ENCODE data around the gene HAND2.
A peak's percentile ranks its signal among the peaks of the same experiment; 100 is the strongest.

Gene HAND2

DNA sequence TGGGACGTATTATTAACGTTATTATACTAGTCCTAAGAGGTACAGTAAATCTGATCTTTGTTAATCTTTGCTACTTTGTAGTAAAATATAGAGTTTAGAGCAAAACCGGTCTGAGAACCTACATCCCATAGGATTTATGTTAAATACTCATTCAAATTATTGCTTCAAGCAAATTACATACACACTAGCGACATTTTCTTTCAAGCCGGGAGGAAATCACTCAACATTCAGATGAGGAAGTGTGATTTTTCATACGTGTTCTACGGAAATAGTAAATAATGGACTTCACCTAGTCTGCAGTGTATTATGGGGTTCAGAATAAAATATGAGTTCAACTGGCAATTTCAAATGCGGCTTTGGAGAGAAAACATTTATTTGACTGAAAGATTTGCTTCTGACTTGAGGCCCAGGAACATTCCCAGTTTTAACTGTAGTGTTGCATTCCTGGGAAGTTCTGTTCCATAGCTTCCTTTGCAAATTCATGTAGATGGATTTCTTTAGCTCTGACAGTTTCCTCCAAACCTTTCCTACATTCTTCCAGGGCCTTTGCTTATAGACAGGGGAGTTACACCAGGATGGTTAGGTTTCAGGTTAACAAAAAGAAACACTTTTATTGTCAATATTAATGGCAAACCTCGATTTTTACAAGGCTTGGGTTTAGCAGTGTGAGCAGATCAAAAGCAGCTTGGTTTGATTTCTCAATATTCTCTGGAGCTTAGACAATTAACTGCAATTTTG lies 5.3 kb upstream of the HAND2 start:
- no peak for DNase-seq

DNA sequence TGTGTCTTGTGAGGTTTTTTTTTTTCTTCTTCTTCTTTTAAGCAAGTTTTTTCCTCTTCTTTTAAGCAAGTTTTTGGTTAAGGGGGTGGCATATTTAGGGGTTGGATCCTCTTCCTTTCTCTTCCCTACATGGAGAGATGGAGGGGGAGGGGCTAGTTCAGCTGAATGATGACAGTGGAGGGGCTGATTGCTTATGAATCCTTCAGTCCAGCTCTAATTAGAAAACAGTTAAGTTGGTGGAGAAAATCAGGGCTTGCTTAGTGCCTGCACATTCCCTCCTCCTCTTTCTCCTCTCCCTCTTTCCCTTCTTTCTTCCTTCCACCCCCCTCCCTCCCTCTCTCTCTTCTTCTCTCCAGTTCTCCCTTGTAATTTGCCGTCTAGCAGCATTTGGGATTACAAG lies 4.4 kb upstream of the HAND2 start:
- no peak for DNase-seq

DNA sequence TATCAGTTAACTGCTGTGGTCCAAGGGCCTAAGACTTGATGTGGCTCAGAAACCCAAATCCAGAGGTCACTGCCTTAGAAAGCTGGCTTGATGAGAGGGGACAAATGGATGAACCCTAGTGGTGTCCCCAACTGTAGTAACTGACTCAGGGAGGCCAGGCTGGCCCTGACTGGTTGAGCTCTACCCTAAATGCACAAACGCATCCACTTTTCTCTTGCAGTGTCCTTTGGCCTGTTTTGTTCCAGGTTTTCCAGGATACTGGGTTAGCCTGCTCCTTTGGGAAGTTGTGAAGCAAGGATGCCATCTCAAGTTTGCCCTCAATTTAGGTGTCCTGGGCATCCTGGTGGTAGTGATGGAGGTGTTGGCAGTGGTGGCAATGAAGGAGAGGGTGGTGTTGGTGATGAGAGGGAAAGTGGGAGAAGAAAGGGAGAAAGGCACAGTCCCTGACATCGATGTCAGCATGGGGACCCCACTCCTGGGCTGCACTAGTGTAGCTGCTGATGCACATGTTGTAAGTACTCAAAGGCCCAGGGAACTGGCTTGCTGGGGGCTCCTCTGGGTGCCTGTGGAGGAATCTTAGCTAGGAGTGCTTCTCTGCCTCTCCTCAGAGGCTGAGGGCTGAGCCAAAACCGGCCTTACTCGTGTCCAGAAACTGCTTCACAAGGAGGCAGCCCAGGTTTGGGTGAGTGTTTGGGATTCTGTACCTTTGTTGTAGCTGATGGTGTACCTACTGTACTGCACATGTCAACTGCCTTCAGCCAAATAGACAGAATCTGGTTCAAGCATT lies 2.9 kb upstream of the HAND2 start:
- DNase-seq = peak; percentile 34

DNA sequence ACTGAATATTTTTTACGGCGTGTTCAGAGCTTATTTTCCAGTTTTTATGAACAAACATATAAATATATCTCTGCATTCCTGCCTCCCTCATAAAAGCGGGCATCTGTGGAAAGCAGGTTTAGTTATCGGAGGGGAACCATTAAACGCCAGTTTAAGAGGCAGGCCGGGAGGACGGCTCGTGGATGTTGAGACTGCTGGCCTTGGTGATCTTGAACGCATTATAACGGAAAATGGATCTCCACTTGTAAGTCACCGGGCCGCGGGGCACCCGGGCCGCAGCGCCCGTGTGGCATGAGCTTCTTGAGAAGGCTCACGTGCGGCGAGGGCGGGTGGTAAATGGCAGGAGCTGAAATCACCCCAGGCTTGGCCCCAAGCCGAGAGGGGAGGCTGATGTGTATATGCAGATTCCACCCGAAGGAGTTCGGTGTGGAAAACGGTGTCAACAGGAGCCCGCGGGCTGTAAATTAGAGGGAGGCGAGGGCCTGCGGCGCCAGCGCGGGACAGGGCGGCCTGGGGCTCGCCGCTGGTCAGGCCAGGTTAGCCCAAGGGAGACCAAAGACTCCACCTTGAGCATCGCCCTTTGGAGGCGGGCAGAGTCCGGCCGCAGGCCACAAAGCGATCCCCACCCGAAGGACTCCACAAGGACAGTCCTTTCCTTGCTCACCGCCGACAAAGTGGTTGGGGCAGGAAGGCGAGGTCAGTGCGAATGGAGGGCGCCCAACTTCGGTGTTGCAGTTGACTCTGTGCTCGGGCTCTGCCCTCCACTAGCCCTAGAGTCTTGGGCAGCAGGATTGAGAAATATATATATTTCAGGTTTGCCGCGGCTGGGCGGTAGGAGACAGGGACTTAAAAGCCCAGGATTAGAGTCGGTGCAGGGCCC lies 1.3 kb upstream of the HAND2 start:
- DNase-seq = peak; percentile 74

DNA sequence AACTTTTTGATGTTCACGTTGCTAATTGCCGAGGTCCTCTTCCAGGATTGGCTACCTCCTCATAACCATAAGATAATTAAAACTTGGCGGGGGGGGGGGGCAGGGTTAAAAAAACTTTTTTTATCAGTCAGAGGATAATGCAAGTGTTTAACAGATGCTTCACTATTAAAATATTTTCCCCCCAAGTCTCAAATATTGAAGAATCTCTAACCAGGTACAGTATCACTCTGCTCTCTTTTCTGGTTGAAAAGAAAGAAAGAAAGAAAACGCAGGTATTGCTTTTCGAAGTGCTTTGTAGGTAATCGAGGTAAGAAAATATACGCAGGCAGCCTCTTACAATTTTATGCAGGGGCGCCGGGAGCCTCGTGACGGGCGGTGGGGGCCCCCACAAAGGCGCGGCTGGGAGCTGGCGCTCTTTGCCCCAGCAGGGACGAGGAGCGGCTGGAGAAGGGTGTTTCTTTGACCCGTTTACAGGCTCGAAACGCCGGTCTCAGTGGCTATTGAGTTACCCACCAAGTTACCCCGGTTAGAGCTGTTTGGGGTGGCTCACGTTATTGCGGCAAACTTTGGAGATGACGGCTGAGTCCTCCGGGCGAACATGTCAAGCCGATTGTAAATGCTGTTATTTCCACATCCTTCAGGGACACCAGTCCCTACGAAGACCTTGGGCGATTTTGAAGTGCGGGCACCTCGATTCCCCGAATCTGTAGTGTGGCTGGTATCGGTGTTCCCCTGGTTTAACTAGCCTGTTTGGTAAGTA lies 477 bp upstream of the HAND2 start:
- DNase-seq = peak; percentile 62

DNA sequence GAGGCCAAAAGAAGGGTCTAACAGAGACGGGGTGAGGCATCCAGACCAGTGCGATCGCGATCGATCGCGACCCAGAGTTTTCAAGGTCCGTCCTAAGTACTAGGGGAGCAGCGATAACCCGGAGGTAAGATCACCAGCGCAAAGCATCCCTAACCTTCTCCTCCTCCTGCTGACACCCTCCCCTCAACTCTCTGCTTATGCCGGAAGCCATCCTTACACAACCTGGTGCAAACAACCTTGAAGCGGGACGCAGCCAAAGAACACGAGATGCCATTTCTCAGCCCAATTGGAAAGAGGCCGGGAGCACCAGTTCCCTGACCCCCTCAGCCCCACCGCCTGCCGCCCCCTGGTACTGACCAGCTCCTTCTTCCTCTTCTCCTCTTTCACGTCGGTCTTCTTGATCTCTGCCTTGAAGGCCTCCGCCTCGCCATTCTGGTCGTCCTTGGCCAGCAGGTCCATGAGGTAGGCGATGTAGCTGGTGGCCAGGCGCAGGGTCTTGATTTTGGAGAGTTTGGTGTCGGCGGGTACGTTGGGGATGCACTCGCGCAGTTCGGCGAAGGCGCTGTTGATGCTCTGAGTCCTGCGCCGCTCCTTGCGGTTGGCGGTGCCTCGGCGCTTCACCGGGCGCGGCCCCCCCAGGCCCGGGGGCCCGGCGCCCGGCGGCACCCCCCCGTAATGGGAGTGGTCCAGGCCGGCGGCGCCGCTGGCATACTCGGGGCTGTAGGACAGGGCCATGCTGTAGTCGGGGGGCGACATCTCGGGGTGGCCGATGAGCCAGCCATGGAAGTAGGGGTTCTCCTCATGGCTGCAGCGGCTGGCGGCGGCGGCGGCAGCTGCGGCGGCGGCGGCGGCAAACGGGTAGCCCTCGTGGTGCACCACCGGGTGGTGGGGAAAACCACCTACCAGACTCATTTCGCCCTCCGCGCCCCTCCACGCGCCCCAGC lies 1.4 kb downstream of the HAND2 start:
- DNase-seq = peak; percentile 70

DNA sequence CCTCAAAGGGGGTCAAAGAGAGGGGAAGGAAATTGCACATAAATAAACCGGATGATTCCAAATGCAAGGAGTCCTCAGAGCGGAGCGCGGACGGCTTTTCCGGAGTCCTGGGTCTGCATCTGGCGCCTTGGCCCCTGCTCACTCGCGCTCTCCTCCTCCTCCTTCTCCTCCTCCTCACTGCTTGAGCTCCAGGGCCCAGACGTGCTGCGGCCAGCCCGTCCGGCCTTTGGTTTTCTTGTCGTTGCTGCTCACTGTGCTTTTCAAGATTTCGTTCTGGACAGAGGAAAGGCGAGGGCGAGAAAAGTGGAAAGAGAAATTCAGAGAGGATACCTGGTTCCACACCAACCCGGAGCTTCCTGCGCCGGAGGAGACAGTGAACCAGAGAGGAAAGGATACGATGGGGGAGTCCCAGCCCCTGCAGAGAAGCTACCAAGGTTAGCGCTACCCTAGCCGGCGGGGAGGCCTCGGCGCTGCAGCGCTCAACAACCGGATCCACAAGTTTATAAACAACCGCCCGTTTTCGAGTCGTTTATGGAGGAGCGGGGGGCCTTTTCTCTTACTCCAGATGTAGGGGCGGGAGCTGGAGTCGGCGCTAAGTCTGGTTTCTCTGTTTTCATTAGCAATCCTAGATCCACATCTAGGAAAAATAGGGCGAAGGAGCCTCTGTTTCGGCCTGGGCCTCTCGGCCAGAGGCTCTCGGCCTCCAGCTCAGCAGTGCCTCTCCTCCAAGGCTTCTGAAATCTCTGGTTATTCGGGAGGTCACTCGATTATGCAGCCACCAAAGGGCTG lies 2.7 kb downstream of the HAND2 start:
- DNase-seq = peak; percentile 83

DNA sequence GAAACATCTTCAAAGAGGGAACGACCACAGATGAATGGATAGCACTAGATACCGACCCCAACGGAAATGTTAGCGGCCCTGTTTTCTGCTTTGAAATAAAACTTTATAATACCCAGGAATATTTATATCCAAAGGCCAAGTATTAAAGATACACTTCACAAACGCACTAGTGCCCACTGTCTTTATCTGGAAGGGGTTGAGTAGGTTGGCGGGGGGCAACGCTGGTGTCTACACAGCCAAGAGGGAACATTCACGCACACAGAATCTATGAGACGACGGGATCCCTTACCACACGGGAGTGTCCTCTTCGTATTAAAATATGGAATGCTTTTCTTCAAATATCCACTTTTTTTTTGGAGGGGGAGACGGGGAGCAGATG lies 3.3 kb downstream of the HAND2 start:
- no peak for DNase-seq

DNA sequence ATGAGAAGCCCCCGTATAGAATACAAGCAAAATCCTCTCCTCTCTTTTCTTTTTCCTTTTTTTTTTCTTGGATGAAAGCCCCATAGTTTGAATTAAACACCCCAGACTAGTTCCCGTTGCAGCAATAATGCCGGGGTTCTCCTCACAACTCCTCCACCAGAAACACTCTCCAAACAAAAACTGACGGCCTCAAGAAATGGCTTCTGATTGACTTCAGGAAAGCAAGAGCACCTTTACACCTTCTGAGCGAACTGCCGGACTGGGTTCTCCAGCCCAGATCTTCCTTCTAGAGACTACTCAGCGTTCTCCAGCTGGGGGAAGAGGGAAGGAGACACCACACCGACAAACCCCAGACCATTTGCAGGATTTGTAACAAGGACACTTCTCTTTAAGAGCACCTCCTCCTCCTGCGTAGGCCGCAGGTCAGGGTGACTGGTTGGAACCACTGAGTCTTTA lies 4.0 kb downstream of the HAND2 start:
- peak; percentile 63 for DNase-seq

DNA sequence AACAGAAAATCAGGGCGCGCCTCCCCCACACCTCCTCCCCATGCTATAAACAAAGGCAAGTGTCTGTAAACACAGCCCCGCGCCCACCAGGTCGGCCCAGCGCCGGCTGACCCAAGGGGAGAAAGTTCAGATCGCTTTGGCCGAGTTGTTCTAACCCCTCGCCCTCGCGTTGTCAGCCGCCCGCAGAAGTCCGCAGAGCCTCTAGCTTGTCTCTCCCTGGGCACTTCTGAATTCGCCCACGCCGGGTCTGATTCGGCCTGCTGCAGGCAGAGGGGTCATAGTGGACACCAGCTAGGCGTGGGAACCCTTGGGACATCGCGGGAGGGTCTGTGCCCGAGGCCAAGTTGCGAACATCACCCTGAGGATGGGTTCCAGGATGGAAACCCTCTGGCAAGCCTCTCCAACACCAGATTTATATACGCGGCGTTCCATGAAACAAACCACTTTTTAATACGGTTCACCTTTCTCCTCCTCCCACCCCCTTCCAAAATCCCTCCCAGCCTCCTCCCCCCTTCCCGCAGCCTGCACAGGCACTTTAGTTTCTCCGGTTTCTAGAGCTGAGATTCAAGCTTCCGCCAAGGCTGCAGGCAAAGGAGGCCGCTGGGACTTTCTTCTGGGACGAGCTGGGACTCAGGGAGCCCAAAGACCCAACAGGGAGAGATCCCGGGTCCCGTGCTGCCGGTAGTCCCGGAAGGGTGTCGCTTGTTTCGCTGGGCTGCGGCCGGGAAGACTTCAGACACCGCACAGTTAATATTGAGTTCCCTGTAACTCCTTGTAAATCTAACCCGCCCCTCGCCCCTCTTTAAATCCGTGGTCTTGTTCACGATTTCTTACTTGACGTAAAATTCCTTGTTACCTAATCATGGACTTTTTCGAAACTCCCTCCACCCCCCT lies 4.7 kb downstream of the HAND2 start:
- peak; percentile 63 for DNase-seq

DNA sequence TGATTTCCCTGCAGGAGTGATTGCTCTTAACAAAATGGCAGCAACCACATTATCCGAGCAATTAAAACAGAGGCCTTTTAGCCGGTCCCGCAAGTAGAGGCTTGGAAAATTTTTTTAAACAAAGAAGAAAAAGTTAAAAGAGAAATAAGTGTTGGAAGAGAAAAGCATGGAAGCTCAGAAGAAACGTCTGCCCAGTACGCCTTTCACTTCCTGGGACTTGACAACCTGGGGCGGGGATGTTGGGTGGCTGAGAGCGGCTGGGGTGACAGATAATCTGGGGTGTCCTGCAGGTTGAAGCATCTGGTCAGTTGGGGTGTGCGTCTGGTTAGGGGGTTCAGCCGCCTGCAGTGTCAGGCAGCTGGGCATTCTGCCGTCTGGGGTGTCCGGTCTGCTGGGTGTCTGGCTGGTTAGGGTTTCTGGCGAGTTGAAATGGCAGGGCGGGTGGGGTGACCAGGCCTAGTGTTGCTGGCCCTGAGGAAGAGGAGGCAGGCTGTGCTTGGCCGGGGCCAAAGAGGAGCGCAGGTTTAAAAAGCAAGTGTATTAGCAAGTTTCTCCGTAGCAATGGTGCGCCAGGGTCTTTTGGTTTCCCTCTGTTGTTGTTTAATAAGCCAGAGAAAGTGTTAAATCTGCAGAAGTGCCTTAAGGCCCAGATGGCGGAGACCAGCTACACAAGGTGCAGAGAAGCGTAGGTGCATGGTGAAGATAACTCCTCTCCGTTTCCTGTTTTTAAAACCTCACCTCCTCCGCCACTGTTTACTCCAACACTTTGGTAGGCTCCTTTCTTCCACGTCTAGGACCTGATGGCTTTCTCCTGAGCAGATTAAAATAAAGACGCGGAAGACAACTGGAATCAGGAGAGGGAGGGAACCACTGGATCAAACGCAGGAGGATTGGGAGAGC lies 5.6 kb downstream of the HAND2 start:
- DNase-seq = no peak

DNA sequence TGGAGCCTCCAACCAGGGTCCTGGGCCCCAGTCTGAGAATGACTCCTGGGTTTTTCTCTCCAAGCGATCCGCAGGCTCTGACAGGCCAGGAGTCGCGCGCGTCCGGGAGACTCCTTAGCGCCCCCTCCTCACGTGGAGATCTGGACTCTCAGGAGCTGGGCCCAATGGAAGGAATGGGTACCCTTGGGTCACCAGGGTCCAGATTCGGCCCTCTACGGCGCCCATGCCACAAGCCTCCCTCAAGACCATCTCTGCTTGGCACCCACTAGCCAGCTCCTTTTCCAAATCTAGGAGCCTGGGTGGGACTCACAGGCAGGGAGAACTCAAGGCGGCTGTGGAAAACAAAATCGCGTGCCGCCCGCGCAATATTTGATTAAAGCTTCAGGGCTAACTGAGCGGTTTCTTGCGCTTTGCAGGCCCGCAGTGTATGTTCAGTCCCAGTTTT lies 7.1 kb downstream of the HAND2 start:
- DNase-seq = peak; percentile 61

DNA sequence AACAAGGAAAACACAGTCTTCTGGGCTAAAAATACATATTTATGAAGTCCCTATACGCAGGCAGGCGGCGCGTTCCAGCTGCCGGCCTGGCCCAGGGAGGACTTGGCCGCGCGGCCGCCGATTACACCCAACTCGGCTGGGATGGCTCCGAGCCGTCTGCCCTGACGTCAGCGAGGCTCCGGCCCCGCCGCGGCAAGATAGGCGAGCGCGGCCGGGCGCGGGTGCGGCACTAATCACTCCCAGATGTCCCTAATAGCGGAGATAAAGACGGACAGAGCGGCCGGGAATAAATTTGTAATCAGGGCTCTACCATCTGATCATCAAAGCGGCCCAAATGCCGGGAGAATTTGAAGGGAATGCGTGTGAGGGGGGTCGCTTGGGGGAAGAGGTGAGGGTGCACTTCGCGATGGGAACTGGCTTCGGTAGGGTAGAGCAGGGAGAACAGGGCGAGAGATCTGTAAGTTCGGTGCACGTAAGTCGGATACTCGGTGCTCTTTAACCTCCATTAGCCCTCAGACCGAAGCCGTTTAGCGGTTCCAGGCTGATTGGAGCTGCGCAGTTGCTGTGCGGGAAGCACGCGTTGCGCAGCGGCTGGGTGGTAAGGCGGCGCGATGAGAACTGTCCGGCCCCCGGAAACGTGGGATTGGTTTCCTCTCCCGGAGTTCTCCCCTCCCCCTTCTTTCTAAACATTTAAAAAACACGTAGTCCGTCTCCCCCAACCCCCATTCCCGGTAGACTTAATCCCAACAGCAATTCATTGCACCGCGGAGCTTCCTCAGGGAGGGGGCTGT lies 7.7 kb downstream of the HAND2 start:
- DNase-seq = peak; percentile 90

DNA sequence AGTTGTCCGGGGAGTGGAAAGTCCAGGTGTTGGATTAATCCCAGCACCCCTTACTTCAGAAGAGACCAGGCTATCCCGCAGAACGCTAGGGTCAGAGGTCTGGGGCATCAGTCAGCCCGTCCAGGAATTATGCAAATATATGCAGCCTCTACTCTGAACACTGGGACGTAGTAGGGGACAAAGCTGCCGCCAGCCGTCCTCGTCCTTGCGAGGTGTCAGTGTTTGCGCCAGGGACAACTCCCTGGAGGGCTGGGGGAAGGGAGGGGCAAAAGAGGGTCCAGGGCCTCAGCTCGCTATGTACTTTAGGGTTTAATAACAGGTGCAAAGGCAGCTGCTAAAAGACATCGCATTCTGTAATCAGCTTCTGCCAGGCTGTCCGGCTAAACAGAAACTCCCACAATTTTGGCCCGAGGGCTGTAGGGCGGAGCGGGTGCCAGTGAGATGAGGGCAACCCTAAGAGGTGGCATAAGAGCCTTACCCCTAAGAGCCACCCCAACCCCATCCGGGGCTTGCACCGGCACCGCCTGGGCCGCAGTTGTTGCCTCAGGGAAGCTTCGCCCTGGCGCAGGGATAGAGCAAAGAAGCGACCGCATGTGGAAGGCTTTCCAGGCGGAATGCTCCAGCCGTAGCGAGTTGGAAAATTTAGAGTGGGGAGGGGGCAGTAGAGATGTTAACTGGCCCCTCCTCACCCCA lies 8.4 kb downstream of the HAND2 start:
- no peak for DNase-seq

DNA sequence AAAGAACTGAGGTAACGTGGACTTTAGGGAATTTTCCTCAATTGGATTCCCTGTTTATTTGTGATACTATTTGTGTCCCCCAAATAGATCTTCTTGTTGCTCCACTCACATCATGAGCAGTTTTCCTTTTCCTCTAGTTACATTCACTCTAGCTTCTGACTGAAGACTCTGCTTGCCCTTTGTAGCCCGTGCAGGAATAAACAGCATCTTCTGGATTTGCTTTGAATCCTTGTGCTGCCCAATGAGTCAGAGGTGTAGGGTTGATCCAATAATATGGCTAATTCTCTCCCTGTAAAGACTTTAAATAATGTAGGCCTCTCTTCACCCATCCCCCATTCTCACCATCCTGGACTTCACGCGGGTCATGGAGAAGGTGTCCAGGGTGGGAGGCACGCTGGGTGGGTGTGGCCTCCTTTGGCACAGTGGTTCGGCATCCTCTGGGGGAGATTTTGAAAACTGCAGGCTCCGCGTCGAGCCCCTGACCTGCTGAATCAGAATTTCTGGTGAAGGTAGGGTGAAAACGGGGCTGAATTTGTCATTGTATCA lies 9.0 kb downstream of the HAND2 start:
- DNase-seq = peak; percentile 12

Data from retina (tissue), 1 donor.